Measurements from ENCODE around the gene PRKN. TPM values are rescaled to one million over a fixed set of nuclear protein-coding genes. Genes with fewer than 3 reads are reported as not detected.

PRKN gene
- total and polyA plus RNA-seq, 2 experiments from 2014 or later: 0.10 to 0.84 TPM

- TF ChIP-seq ZNF462 (CRISPR knock-in tag; IDR thresholded peaks at IDR 0.05) (no peak), POLR2AphosphoS5 (IDR thresholded peaks at IDR 0.05; ENCODE audit: low read depth) (no peak), EZH2 (IDR thresholded peaks at IDR 0.05; ENCODE audit: low read depth, unreplicated experiment) (no peak)
Observed at GRCh38 chr6:161959072-161959471, 768.5 kb downstream of the PRKN start (continued).

GRCh38 chr6:161956082-161956481 is 771.5 kb downstream of the PRKN start:
- Histone ChIP-seq H3K4me3 (no peak overlapping the region), H3F3A (replicated peaks; ENCODE audit: low read depth) (no peaks in the 10 kb centered on the region), H3K27ac (ENCODE audit: low read depth) (no peak overlapping the region), H3K4me2 (peak overlapping the region; percentile 12; the same call in 1 of the 2 replicates), H3K79me2 (replicated peaks; ENCODE audit: insufficient read depth) (no peaks in the 10 kb centered on the region), H3K4me1 (ENCODE audit: insufficient read depth) (no peaks in the 10 kb centered on the region), H3K9me2 (ENCODE audit: insufficient read depth) (0 out of 2 replicates have a peak, but pooled peaks cover 4% of the 10 kb centered on the region), H4K20me1 (replicated peaks; ENCODE audit: insufficient read depth) (no peaks in the 10 kb centered on the region), H3K36me3 (ENCODE audit: insufficient read depth) (no peaks in the 10 kb centered on the region), H2AFZ (no peak overlapping the region), H3K27me3 (ENCODE audit: insufficient read depth) (no peaks in the 10 kb centered on the region)
- no peak overlapping the region for H3K27ac Mint-ChIP-seq
- H3K9me3 Mint-ChIP-seq: no peaks in the 10 kb centered on the region
- no peak overlapping the region for H3K4me3 Mint-ChIP-seq
- no peaks in the 10 kb centered on the region for H3K36me3 Mint-ChIP-seq (ENCODE audit: low read depth)
- no peak for ATAC-seq
- no peak for DNase-seq (ENCODE audit: low spot score)
- H3K4me1 Mint-ChIP-seq: peaks cover 12% of the 10 kb centered on the region
- H3K27me3 Mint-ChIP-seq (ENCODE audit: insufficient read depth, low read depth, poor library complexity): peaks cover 4% of the 10 kb centered on the region
- TF ChIP-seq ZNF114 (CRISPR knock-in tag; IDR thresholded peaks at IDR 0.05) (no peak), ZNF331 (CRISPR knock-in tag; IDR thresholded peaks at IDR 0.05; ENCODE audit: low read depth) (no peak), NANOG (IDR thresholded peaks at IDR 0.05; ENCODE audit: borderline replicate concordance) (no peak), ETS1 (IDR thresholded peaks at IDR 0.05) (no peak), CREB1 (CRISPR knock-in tag; IDR thresholded peaks at IDR 0.05; ENCODE audit: low read depth) (no peak), STAT1 (IDR thresholded peaks at IDR 0.05; ENCODE audit: unreplicated experiment) (no peak), ZNF462 (CRISPR knock-in tag; IDR thresholded peaks at IDR 0.05) (no peak)

All from GM23338 (cell line).